HCT116 (cell line): ENCODE results near the gene DNASE1L3.

Source experiments
- ATF3 ChIP-seq: IDR thresholded peaks from 2 replicates; pipeline ENCODE4 v1.6.1; 2012
- CTCF ChIP-seq, 3 experiments: fragments of 200-600 bp in 1 of 3; sonication (generic) in 1 of 3; IDR thresholded peaks in 2 of 3; conservative IDR thresholded peaks in 1 of 3; 2 replicates each; pipeline ENCODE4 v1.5.1; 2012 to 2017; ENCODE audit warnings: low read depth in 2 of 3, low read length in 2 of 3, antibody characterized with exemption in 1 of 3, borderline replicate concordance in 1 of 3, control low read depth in 1 of 3, mild to moderate bottlenecking in 1 of 3, mixed read lengths in 1 of 3, mixed run types in 1 of 3, moderate library complexity in 1 of 3; ENCODE audit not compliant: insufficient read depth in 1 of 3
- ELF1 ChIP-seq: IDR thresholded peaks from 2 replicates; pipeline ENCODE4 v1.6.1; 2012; ENCODE audit warnings: low read depth, borderline replicate concordance
- JUND ChIP-seq: IDR thresholded peaks from 2 replicates; pipeline ENCODE4 v1.6.1; 2012
- POLR2A ChIP-seq: IDR thresholded peaks from 2 replicates; pipeline ENCODE4 v1.7.0; 2011; ENCODE audit warnings: borderline replicate concordance; ENCODE audit not compliant: insufficient read depth, insufficient read length; ENCODE audit errors: extremely low read depth
- POLR2AphosphoS5 ChIP-seq: IDR thresholded peaks from 2 replicates; pipeline ENCODE4 v1.6.1; 2011; ENCODE audit warnings: mild to moderate bottlenecking, low read depth, low read length, moderate library complexity
- RAD21 ChIP-seq: IDR thresholded peaks from 2 replicates; pipeline ENCODE4 v1.6.1; 2012; ENCODE audit warnings: low read depth, mild to moderate bottlenecking
- REST ChIP-seq: IDR thresholded peaks from 2 replicates; pipeline ENCODE4 v1.6.1; 2012; ENCODE audit warnings: low read depth
- SIN3A ChIP-seq: IDR thresholded peaks from 2 replicates; pipeline ENCODE4 v1.6.1; 2012; ENCODE audit warnings: low read depth
- TCF7L2 ChIP-seq: IDR thresholded peaks from 2 replicates; pipeline ENCODE4 v1.7.0; 2011; ENCODE audit warnings: borderline replicate concordance, inconsistent platforms; ENCODE audit not compliant: insufficient read depth, insufficient read length; ENCODE audit errors: extremely low read depth

- TF ChIP-seq JUND (no peak), ATF3 (no peak), CTCF (IDR thresholded peaks at IDR 0.05 in 2 of 3, conservative IDR thresholded peaks at IDR 0.05 in 1 of 3; ENCODE audit: borderline replicate concordance in 1 of 3, insufficient read depth in 1 of 3, low read depth in 2 of 3, low read length in 2 of 3) (no peak), POLR2AphosphoS5 (no peak), REST (no peak), ELF1 (no peak), RAD21 (no peak), TCF7L2 (no peak), POLR2A (no peak), SIN3A (no peak)
These were observed 22.6 kb downstream of the DNASE1L3 start for GRCh38 chr3:58188173-58188564.
